ENCODE data around the gene FBXL15.

FBXL15 gene

GRCh38 chr10:102457591-102458150, 37.0 kb downstream of the FBXL15 start:
- no peak for DNase-seq

- DNase-seq, result no peak
Observed at GRCh38 chr10:102458656-102459055, 38.0 kb downstream of the FBXL15 start.

DNA sequence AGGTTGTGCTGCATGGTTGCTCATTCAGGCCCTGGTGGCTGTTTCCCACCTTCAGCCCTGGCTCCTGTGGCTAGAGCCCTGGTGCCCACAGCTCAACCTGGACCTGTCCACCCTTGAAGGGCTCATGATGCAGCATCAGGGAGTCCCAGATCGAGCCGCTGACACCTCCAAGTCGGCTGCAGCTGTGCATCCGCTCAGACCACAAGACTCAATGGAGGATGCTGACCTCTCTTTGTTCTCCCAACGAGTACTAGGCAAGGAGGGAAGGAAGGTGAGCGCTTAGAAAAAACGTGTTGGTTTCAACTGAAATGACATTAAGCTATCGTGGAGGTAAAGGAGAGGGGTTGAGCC, 40.2 kb downstream of the FBXL15 start:
- DNase-seq, result no peak

DNA sequence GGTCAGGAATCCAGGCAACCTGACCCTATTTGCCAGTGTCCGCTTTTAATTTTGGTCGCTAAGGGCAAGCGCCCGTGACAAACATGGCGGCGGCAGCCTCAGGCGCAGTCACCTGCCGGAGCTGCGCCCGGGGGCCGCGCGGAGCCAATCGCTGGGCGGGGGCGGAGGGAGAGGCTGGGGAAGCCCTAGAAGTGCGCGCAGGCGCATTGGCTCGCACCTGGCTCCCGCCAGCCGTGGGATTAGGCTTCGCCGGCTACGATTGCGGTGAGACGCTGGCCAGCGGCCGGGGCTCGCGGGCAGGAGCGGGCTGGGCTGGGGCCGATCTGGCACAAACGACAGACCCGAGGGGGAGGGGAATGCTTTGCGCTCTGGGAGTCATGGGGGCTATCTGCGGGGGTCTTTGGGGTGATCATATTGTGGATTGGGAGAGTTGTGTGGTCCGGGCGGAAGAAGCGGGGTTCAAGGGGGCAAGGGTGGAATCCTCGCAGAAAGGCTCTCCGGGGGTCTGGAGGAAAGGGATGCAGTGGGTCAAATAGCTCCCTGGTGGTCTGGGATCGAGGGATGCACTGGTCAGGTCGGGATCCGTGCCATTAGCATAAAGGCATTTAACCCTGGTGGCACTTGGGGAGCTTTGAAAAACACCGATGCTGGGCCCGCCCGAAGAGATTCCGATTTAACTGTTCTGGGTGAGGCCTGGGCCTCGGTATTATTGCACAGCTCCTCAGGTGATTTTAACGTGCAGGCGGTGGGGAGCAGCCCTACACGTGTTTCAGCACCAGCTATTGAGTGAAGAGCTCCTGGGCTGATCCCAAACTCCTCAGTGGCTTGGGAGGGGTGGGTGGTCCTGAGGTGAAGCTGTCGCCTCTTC, 40.8 kb downstream of the FBXL15 start:
- peak; percentile 87 for DNase-seq

- DNase-seq, result no peak
Observed at GRCh38 chr10:102462512-102463054, 41.9 kb downstream of the FBXL15 start.

DNA sequence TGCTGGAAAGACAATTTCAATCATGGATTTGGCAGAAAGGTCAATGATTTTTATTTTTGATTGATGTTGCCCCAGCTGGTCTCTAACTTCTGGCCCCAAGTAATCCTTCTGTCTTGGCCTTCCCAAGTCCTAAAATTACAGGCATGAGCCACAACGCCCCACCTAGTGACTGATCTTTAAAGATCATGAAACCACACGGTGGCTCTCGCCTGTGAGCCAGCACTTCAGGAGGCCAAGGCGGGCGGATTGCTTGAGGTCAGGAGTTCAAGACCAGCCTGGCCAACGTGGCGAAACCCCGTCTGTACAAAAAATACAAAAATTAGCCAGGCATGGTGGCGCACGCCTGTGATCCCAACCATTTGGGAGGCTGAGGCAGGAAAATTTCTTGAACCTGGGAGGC, 43.3 kb downstream of the FBXL15 start:
- DNase-seq, result no peak

- DNase-seq, result no peak
Observed at GRCh38 chr10:102465466-102465865, 44.8 kb downstream of the FBXL15 start.

- no peak for DNase-seq
Observed at GRCh38 chr10:102467318-102467717, 46.7 kb downstream of the FBXL15 start.

DNA sequence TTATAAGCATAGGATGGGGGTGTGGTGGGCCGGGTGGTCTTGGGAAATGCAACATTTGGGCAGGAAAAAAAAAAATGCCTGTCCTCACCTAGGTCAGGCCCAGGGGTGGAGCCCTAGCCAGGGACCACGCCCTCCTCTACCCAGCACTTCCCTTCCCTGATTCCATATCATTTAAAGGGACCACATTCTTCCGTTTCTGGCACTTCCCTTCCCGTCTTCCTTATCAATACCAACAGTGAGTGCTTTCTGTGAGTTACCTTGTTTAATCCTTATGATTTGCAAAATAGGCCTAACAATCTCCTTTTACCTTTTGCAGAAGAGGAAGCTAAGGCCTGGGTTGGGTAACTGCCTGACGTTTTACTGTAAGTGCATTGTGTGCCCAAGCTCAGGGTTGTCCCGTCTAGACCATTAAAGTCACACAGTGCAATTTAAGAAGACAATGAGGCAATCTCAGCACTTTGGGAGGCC, 47.4 kb downstream of the FBXL15 start:
- DNase-seq, result no peak

- no peak for DNase-seq
Observed at GRCh38 chr10:102468683-102469082, 48.0 kb downstream of the FBXL15 start.

DNA sequence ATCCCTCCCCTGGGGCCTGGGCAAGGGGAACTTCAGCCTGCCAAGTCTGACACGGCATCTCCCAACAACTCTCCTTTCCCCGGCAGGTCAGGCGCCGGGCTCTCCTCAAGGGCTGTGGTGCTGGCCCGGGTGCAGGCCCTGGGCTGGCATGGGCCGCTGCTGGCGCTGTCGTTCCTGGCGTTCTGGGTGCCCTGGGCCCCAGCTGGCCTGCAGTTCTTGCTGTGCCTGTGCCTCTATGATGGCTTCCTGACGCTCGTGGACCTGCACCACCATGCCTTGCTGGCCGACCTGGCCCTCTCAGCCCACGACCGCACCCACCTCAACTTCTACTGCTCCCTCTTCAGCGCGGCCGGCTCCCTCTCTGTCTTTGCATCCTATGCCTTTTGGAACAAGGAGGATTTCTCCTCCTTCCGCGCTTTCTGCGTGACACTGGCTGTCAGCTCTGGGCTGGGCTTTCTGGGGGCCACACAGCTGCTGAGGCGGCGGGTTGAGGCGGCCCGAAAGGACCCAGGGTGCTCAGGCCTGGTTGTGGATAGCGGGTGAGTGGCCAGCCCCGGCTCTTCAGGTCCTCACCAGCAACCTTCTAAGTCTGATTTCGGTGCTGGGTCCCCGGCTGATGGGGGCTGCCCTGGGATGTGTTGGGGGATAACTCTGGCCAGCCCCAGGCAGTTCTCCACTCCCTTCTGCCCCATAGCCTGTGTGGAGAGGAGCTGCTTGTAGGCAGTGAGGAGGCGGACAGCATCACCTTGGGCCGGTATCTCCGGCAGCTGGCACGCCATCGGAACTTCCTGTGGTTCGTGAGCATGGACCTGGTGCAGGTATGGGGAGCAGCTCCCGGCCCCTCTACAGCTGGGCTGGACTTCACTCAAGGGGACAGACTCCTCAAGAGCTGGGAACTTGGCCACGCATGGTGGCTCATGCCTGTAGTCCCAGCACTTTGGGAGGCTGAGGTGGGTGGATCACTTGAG, 50.2 kb downstream of the FBXL15 start:
- no peak for DNase-seq
